GM19438 (cell line): Measurements from ENCODE around the gene MAPK12.
"Not testable (repeated sequence)": the region's sequence is repeated elsewhere in the genome, so short reads cannot be mapped to it uniquely, and the experiment has no call there.

Experiments
- ATAC-seq: cut with Tn5 transposase; IDR thresholded peaks from one replicate; pipeline ENCODE4 v1.9.1; 2021; ENCODE audit warnings: low read depth; ENCODE audit not compliant: unreplicated experiment

The MAPK12 gene

DNA sequence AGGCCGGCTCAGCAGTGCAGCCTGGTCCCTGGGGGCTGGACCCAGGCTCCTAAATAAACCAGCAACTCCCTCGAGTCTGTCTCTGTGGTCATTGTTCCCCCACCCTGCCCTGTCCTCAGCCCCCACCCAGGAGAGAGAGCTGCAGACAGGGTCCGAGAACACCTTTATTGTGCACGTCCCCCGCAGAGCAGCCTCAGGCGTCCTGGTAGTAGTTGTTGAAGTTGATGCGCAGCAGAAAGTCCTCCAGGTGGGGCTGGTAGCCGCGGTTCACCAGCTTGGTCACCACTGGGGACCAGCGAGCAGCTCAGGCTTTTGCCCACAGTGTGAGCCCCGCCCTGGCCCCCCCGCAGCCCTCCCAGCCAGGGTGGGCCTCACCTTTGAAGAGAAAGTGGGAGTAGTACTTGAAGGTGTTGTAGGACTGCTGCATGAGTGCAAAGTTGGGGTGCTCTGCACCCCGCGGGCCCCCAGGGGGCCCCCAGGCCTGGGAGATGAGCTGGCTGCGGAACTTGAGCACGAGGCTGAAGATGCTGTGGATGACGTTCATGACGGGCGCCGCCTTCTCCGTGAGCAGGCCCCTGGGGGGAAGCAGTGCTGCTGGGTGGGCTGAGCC, 43.8 kb downstream of the MAPK12 start:
- no peak for ATAC-seq

DNA sequence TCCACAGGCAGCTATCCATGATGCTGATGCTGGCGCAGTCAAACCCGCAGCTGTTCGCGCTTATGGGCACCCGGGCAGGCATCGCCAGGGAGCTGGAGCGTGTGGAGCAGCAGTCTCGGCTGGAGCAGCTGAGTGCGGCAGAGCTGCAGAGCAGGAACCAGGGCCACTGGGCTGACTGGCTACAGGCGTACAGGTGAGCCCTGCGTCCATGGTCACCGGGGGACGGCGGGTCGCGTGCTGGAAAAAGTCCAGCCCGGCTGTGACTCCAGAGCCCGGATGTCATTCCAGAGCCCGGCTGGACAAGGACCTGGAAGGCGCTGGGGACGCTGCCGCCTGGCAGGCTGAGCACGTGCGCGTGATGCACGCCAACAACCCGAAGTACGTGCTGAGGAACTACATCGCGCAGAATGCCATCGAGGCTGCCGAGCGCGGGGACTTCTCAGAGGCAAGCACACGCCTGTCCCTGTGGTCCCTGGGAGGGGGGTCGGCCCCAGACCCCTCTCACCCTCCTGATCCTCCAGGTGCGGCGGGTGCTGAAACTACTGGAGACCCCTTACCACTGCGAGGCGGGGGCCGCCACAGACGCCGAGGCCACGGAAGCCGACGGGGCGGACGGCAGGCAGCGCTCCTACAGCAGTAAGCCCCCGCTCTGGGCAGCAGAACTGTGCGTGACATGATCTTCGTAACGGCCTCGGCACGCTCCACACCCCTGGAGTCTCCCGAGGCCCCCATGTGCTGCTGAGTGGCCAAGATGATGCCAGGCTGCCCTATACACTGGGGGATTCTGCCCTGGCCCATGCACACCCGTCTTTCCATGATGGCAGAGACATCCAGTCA, 44.6 kb downstream of the MAPK12 start:
- ATAC-seq = no peak

- no peak for ATAC-seq
These were observed 45.3 kb downstream of the MAPK12 start for GRCh38 chr22:50216055-50216683.

GRCh38 chr22:50215297-50216054, 46.0 kb downstream of the MAPK12 start:
- no peak for ATAC-seq

- no peak for ATAC-seq
These were observed 48.2 kb downstream of the MAPK12 start for GRCh38 chr22:50213263-50213662.

DNA sequence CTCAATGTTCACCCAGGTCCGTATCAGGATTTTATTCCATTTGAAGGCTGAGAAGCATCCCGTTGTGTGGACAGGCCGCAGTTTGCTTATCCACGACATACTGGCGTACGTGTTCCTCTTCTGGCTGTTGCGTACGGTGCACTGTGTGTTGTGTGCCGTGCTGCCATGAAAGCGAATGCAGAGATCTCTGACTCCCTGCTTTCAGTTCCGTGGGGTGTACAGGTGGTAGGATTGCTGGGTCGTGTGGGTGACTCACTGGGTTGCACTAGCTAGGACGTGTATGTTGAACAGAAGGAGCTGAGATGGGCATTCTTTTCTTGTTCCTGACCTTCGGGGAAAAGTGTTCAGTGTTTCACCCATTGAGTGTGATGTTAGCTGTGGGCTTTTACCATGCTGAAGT, 50.3 kb downstream of the MAPK12 start:
- ATAC-seq = no peak

DNA sequence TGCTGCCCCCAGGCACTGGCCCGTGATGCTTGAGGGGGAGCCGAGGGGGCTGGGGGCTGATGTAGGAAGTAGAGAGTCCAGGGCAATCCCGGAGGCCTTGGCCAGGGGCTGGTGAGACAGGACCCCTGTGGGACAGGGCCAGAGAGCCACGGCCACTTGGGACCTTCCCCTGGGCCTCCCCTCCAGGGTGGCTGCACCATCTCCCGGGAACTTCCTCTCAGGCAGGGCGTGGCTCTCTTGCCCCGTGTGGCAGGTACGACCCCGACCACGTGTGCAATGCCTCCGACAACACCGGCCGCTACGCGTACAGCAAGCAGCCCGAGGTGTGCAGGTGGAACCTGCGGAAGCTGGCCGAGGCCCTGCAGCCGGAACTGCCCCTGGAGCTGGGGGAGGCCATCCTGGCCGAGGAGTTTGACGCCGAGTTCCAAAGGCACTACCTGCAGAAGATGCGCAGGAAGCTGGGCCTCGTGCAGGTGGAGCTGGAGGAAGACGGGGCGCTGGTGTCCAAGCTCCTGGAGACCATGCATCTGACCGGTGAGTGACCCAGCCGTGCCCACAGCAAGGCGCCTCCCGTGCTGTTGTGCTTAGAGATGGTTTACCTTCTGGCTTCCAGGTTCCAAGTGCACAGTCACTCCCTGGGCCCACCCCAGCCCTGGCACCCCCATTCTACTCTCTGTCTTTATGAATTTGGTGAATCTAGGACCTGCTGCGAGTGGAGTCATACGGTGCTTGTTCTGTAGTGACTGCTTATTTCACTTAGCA, 50.9 kb downstream of the MAPK12 start:
- no peak for ATAC-seq

DNA sequence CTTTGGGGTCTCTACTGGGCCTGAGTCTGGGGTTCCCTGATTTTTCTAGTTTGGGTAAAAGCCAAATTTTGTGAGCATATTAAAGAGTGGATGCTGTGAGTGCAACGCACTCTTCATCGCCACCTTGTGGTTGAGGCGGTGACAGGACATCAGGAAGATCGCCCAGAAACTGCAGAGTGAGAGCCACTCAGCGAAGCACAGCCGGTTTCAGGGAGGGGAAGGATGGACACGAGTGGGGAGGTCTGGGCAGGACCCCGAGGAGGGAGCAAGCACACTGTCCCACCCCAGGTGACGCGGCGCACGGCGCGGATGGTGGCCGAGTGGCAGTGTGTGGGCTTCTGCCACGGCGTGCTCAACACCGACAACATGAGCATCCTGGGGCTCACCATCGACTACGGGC, 51.6 kb downstream of the MAPK12 start:
- ATAC-seq = no peak

- no peak for ATAC-seq
These were observed 52.3 kb downstream of the MAPK12 start for GRCh38 chr22:50208939-50209892.

DNA sequence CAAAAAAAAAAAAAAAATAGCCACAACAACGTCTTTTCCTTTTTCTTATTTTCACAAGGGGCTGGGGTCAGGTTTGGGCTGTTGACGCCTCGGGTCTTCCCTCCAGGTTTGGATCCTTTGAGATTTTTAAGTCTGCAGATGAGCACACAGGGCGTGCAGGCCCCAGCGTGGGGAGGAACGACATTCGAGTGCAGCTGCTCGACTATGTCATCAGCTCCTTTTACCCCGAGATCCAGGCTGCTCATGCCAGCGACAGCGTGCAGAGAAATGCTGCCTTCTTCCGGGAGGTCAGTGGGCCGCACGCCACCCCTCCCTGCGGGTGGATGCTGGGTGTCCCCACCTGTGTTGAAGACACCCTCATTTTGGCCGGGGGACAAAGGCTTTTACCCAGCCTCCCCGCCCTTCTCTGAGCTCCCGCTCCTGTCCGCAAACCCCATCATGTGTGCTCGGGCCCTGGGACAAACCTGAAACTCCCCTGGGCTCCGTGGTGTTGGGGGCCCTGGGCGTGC, 53.0 kb downstream of the MAPK12 start:
- ATAC-seq = no peak

- ATAC-seq = no peak
These were observed 53.9 kb downstream of the MAPK12 start for GRCh38 chr22:50207383-50208140.

DNA sequence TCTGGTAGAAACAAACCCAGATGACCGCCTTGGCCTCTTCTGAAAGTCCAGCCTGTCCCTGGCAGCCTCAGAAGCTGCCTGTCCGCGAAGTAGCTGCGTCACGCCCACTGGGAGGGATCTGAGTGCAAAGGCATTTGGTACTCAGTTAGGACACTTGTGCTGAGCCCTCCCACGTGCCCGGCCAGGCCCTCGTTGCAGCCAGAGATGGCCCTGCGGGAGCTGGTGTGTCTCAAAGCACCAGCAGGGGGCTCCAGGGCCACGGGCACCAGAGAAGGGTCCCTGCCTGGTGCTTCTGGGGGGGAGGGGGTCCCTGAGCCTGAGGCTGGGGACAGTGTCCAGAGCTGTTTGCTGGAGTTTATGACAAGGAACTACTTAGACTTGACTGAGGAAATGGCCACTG, 54.9 kb downstream of the MAPK12 start:
- no peak for ATAC-seq

- no peak for ATAC-seq
These were observed 55.5 kb downstream of the MAPK12 start for GRCh38 chr22:50205781-50206569.

DNA sequence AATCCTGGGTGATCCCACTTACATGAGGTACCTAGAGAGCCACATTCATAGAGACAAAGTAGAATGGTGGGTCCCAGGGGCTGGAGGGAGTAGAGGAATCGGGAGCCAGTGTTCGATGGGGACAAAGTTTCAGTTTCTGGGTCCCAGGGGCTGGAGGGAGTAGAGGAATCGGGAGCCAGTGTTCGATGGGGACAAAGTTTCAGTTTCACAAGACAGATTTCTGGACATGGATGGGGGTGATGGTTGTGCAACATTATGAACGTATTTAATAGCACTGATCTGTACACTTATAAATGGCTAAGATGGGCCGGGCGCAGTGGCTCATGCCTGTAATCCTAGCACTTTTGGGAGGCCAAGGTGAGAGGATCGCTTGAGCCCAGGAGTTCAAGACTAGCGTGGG, 56.5 kb downstream of the MAPK12 start:
- not testable (repeated sequence) for ATAC-seq

GRCh38 chr22:50204571-50204970, 56.9 kb downstream of the MAPK12 start:
- ATAC-seq = no peak

DNA sequence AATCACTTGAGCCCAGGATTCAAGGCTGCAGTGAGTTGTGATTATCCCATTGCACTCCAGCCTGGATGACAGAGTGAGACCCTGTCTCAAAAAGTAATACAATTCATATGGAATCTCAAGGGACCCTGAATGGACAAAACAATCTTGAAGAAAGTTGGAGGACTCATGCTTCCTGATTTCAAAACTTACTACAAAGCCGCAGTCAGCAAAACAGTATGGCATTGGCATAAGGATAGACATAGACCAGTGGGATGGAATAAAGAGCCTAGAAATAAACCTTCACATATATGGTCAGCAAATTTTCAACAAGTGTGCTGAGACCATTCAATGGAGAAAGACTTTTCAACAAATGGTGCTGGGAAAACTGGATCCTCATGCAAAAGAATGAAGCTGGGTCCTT, 58.2 kb downstream of the MAPK12 start:
- no peak for ATAC-seq
